Suprapubic skin (tissue), 4 donors: ENCODE measurements around the gene NDUFS7. TPM values are rescaled to one million over a fixed set of nuclear protein-coding genes. Genes with fewer than 3 reads are reported as not detected.

ENCODE experiments used
- DNase-seq, 2 donors: peaks; one replicate each; pipeline ENCODE4 v3.0.0-alpha.2; 2019; ENCODE audit warnings: low spot score in 2 of 2
- H3K27ac ChIP-seq: fragments of 200-600 bp; sonication (generic); one replicate; pipeline ENCODE4 v1.5.1; 2019
- H3K27me3 ChIP-seq: fragments of 200-600 bp; sonication (generic); one replicate; pipeline ENCODE4 v1.5.1; 2019
- H3K36me3 ChIP-seq: fragments of 200-600 bp; sonication (generic); one replicate; pipeline ENCODE4 v1.5.1; 2019
- H3K4me1 ChIP-seq: fragments of 200-600 bp; sonication (generic); one replicate; pipeline ENCODE4 v1.5.1; 2019
- H3K4me3 ChIP-seq: fragments of 200-600 bp; sonication (generic); one replicate; pipeline ENCODE4 v1.5.1; 2019; ENCODE audit warnings: mild to moderate bottlenecking
- H3K9me3 ChIP-seq: fragments of 200-600 bp; sonication (generic); one replicate; pipeline ENCODE4 v1.5.1; 2019
- EP300 ChIP-seq: sonication (generic); formaldehyde crosslinking; IDR thresholded peaks from one replicate; pipeline ENCODE4 v1.6.1; 2017; ENCODE audit warnings: antibody characterized with exemption
- POLR2A ChIP-seq, 2 donors: fragments of 450-650 bp; IDR thresholded peaks; one replicate each; pipeline ENCODE4 v1.6.1; 2017; ENCODE audit warnings: antibody characterized with exemption in 2 of 2, mild to moderate bottlenecking in 2 of 2, moderate library complexity in 2 of 2
- POLR2AphosphoS5 ChIP-seq, 3 donors: sonication (generic); formaldehyde crosslinking; IDR thresholded peaks; one replicate each; pipeline ENCODE4 v1.6.1; 2017; ENCODE audit warnings: antibody characterized with exemption in 3 of 3
- WGBS: methylation state at CpG from one replicate; pipeline ENCODE4 v1.1.5; 2018; 5-methylcytosine and 5-hydroxymethylcytosine counted together
- total RNA-seq, 4 donors: library from RNA; depleted of rRNA; stranded (reverse); fragments of >200 nt; gene quantifications; one replicate each; pipeline ENCODE4 v1.1.0, GENCODE V29; 2016
- TF ChIP-seq, protein P1 (sequence below), 2 donors: fragments of 200-600 bp in 1 of 2; fragments of 450-650 bp in 1 of 2; sonication (generic) in 1 of 2; IDR thresholded peaks; one replicate each; pipeline ENCODE4 v1.5.1; 2016 to 2019; ENCODE audit warnings: antibody characterized with exemption in 2 of 2, mild to moderate bottlenecking in 1 of 2, moderate library complexity in 1 of 2

NDUFS7 gene
- total RNA-seq, 4 donors from 2014 or later: 66.8 to 154 (median 97.5) TPM

DNA sequence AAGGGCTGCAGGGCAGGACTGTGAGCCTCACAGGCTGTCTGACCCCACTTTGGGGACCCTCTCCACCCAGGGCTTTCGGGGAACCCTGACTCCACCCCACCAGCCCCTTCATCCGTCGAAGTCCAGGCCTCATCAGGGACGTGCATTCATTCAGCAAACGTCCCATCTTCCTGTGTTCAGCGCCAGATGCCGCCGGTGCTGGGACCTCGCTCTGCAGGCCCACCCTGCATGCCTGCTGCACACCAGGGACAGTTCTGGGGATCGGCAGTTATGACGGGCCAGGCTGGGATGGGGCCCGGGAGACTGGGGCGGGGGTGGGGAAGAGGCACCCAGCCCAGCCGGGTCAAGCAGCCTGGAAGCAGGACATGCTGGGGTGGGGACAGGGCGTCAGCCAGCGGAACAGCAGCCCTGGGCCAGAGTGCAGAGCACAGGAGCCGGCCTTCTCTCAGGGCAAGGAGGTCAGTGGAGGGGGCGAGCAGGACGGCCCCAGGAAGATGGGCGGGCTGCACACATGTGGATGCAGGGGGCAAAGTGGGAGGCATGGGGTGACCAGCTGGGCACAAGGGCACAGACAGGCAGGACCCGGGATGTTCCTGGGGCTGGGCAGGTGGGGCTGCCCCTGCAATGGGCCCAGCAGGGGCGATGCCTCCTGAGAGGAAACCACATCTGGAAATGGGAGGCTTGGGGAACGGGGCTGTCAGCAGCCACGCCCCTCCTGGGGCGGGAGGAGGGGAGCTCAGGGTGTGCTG is 12.5 kb downstream of the NDUFS7 start:
- H3K4me1 ChIP-seq: peaks cover 53% of the 10 kb centered on the region
- TF ChIP-seq, protein P1, sequence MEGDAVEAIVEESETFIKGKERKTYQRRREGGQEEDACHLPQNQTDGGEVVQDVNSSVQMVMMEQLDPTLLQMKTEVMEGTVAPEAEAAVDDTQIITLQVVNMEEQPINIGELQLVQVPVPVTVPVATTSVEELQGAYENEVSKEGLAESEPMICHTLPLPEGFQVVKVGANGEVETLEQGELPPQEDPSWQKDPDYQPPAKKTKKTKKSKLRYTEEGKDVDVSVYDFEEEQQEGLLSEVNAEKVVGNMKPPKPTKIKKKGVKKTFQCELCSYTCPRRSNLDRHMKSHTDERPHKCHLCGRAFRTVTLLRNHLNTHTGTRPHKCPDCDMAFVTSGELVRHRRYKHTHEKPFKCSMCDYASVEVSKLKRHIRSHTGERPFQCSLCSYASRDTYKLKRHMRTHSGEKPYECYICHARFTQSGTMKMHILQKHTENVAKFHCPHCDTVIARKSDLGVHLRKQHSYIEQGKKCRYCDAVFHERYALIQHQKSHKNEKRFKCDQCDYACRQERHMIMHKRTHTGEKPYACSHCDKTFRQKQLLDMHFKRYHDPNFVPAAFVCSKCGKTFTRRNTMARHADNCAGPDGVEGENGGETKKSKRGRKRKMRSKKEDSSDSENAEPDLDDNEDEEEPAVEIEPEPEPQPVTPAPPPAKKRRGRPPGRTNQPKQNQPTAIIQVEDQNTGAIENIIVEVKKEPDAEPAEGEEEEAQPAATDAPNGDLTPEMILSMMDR (IDR thresholded peaks at IDR 0.05): no peak
- TF ChIP-seq EP300 (no peak), POLR2AphosphoS5 (IDR thresholded peaks at IDR 0.05) (no peak)
- peaks cover 30% of the 10 kb centered on the region for H3K36me3 ChIP-seq
- H3K27me3 ChIP-seq: no peaks in the 10 kb centered on the region
- H3K9me3 ChIP-seq: no peaks in the 10 kb centered on the region
- 31% methylated on average over 12 of the region's 25 CpGs for WGBS
- DNase-seq: no peak
- H3K27ac ChIP-seq: no peak overlapping the region
- H3K4me3 ChIP-seq: no peak overlapping the region

DNA sequence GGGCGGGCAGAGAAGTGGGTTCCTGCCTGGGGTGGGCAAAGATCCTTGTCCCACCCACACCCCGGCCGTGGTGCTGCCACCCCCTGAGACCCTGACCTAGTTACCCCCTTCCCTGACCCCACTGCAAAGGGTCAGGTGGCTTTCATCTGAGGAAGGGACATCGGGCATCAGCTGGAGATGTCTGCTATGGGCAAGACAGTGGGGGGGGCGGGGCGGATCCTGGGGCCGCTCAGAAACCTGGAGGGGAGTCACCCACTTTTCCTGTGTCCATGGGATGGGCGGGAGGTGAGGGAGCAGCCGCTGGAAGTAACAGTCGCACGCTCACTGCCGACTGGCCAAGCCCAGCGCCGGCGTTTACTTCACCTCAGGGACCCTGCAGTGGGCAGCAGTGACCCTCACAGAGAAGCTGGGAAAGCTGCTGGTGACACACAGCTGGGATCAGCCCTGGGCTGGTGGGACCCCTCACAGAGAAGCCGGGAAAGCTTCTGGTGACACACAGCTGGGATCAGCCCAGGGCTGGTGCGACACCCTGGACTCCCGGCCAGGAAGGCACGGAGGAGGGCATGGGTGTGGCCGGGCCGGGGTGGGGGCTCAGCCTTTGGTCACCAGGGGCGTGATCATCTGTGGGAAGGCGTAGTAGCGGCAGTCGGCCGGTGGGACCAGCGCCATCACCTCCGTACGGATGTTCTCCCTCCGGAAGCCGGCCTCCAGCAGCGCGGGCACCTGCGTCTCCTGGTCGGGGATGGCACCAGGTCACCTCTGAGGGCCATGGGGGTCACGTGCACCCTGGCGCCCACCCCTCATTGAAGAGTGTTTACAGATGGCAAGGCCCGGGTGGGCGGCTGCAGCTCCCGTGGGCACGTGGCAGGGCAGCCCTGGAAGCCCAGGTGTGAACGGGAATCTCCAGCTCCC is 13.3 kb downstream of the NDUFS7 start:
- no peak overlapping the region for H3K4me3 ChIP-seq

DNA sequence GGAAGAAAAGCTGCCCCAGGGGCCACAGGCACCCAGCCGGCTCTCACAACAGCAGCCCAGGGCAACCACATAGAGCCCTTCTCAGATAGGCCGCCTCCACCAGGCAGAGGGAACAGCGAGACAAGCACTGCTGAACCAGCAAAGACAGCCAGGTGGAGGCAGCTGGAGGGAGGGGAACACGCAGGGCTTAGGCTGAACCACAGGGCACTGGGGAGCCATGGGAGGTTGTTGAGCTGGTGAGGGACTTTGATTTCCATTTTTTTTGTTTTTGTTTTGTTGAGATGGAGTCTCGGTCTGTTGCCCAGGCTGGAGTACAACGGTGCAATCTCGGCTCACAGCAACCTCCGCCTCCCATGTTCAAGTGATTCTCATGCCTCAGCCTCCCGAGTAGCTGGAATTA is 14.1 kb downstream of the NDUFS7 start:
- 95% methylated on average over 7 of the region's 9 CpGs for WGBS
- no peak for DNase-seq
- no peak for TF ChIP-seq EP300
- TF ChIP-seq POLR2AphosphoS5 (IDR thresholded peaks at IDR 0.05): no peak
- TF ChIP-seq, protein P1 (IDR thresholded peaks at IDR 0.05): no peak
- TF ChIP-seq POLR2A (IDR thresholded peaks at IDR 0.05): no peak
- H3K27me3 ChIP-seq: no peaks in the 10 kb centered on the region
- peaks cover 14% of the 10 kb centered on the region for H3K36me3 ChIP-seq
- no peak overlapping the region for H3K4me3 ChIP-seq
- peaks cover 69% of the 10 kb centered on the region for H3K4me1 ChIP-seq
- no peak overlapping the region for H3K27ac ChIP-seq
- H3K9me3 ChIP-seq: no peaks in the 10 kb centered on the region

More for the DNA sequence above, 13.3 kb downstream of the NDUFS7 start:
- no peak for DNase-seq
- H3K27me3 ChIP-seq: no peaks in the 10 kb centered on the region
- H3K4me1 ChIP-seq: peaks cover 61% of the 10 kb centered on the region
- peaks cover 22% of the 10 kb centered on the region for H3K36me3 ChIP-seq
- WGBS: 0% methylated on average over 1 of the region's 42 CpGs
- TF ChIP-seq POLR2A (IDR thresholded peaks at IDR 0.05): no peak
- TF ChIP-seq, protein P1 (IDR thresholded peaks at IDR 0.05): no peak
- no peak for TF ChIP-seq POLR2AphosphoS5 (IDR thresholded peaks at IDR 0.05)
- TF ChIP-seq EP300: no peak
- no peaks in the 10 kb centered on the region for H3K9me3 ChIP-seq
- H3K27ac ChIP-seq: no peak overlapping the region

DNA sequence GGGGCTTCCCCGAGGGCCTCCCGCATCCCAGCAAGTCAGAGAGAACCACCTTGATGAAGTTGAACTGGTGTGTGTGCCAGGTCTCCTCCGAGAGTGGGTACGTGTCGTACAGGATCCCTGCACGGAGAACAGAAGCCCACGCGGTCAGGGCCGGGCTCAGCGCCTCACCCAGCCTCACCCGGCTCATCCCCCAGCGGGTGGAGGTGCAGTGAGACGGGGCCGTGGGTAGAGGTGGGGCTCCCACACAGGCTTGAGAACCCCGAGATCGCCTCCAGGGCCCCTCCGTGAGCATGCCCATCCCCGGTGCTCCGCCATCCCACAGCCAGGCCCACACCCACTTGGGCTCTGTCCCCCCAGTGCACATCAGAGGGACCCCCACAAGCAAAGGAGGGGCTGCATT is 15.4 kb downstream of the NDUFS7 start:
- no peak for TF ChIP-seq POLR2A (IDR thresholded peaks at IDR 0.05)
- TF ChIP-seq POLR2AphosphoS5 (IDR thresholded peaks at IDR 0.05): no peak
- TF ChIP-seq, protein P1 (IDR thresholded peaks at IDR 0.05): no peak
- TF ChIP-seq EP300: no peak
- Histone ChIP-seq H3K36me3 (peaks cover 1% of the 10 kb centered on the region), H3K9me3 (no peaks in the 10 kb centered on the region), H3K4me1 (peaks cover 71% of the 10 kb centered on the region), H3K27ac (no peak overlapping the region), H3K27me3 (no peaks in the 10 kb centered on the region), H3K4me3 (no peak overlapping the region)
- WGBS: 78% methylated on average over 8 of the region's 19 CpGs
- DNase-seq: no peak

DNA sequence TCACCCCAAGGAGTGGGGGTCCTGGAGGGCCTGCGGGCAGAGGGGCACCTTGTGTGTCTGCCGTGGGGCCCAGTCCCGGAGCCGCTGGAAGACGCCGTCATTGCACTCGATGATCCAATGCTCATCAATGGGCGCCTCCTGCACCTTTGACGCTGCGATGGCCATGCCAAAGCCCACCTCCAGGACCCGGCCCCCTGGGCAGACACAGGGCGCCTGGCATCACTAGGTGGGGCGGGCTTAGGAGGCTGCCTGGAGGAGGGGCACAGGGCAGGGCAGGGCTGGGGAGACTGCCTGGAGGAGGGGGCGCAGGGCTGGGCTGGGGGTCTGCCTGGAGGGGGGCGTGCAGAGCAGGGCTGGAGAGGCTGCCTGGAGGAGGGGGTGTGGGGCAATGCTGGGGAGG is 16.0 kb downstream of the NDUFS7 start:
- Histone ChIP-seq H3K27ac (no peak overlapping the region), H3K36me3 (no peaks in the 10 kb centered on the region), H3K9me3 (no peaks in the 10 kb centered on the region), H3K27me3 (no peaks in the 10 kb centered on the region), H3K4me3 (no peak overlapping the region), H3K4me1 (peaks cover 64% of the 10 kb centered on the region)
- WGBS: 83% methylated on average over 4 of the region's 15 CpGs
- no peak for DNase-seq
- TF ChIP-seq EP300 (no peak), POLR2A (IDR thresholded peaks at IDR 0.05) (no peak), POLR2AphosphoS5 (IDR thresholded peaks at IDR 0.05) (no peak)
- TF ChIP-seq, protein P1 (IDR thresholded peaks at IDR 0.05): no peak
